Choroid plexus epithelial cell (primary cell): ENCODE data around the gene IRF2BPL.

Experiments
- DNase-seq: peaks from one replicate; pipeline ENCODE4 v3.0.0-alpha.2; 2010; ENCODE audit warnings: low read depth
- H3K4me3 ChIP-seq: 2 replicates; pipeline ENCODE4 v1.5.1; 2011; ENCODE audit warnings: low read depth, mild to moderate bottlenecking, control low read depth, low read length, moderate library complexity
- CTCF ChIP-seq: conservative IDR thresholded peaks from 2 replicates; pipeline ENCODE4 v1.5.1; 2011; ENCODE audit warnings: low read depth, mild to moderate bottlenecking, control low read depth, inconsistent platforms, low read length, moderate library complexity

Gene IRF2BPL

GRCh38 chr14:76993752-76994151 lies 34.8 kb downstream of the IRF2BPL start:
- no peak overlapping the region for H3K4me3 ChIP-seq
- DNase-seq = no peak
- no peak for TF ChIP-seq CTCF

- no peak overlapping the region for H3K4me3 ChIP-seq
Measured at GRCh38 chr14:76990084-76990483, 38.4 kb downstream of the IRF2BPL start.

DNA sequence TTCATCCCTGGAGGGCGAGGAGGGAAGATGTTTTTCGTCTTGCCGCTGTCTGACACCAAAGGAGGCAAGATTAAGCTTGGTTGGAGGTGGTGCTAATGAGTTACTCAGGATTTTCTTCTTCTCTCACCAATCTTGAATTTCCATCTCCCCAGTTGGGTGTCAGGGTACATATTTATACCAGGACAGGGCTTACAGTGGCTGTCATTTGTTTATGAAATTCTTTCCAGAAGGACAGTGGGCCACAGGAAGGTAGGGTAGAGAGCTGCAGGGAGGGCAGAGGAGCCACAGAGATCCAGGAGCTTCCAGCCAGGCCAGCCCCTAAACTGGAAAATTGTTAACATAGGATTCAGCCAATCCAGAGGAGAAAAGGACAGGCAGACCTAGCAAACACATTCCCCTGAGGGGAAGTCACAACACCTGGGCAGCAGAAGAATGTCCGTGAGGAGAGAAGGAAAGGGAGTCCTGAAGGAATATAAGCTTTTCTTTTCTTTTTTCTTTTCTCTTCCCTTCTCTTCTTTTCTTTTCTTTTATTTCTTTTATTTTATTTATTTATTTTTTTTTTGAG lies 40.5 kb downstream of the IRF2BPL start:
- TF ChIP-seq CTCF = no peak
- no peak for DNase-seq
- H3K4me3 ChIP-seq = no peak overlapping the region

More at GRCh38 chr14:76990084-76990483, 38.4 kb downstream of the IRF2BPL start:
- no peak for TF ChIP-seq CTCF
- no peak for DNase-seq

DNA sequence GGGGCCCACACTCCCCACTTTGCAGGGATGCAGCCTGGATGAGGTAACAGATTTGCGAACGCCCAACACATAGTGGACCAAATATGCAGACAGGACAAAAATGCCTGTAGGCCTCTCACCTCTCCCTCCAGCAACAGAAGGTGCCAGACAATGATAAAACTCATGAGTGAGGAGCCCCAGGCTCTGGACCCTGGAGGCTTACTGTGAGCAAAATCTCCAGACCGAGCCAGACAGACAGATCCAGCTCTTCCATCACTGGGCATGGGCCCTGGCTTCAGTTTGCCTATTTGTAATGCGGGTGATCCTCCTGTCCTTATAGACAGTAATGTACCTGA lies 42.3 kb downstream of the IRF2BPL start:
- DNase-seq = no peak
- no peak overlapping the region for H3K4me3 ChIP-seq
- TF ChIP-seq CTCF = no peak

DNA sequence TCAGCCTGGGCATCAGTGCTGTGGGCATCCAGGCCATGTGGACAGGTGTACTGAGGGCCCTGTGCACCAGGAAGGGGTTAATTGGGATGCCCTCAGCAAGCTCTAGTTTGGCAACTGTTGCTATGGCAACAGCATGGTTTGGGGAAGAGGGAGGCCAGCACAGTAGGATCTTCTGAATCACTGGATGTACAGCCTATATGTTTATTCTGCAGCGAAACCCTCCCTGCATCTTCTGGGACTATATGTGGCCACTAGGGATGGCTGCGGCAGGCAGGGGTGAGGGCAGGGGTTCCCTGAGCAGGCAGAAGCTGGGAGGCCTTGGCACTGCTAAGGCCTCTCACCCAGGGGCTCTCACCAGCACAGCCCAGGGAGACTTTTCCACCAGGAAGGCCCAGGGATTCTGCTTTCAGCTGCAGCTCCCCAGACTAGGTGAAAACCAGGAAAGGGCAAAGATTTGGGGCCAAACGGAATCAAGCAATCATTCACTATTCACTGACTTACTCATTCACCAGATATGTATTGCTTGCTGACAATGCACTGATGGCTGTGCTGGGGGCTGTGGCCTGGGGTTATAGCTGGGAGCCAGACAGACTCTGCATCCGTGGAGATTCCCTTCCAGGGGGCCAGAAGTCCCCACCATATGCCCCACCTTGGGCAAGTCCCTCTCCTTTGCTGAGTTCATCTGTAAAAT lies 42.8 kb downstream of the IRF2BPL start:
- peak; percentile 46 for DNase-seq
- no peak for TF ChIP-seq CTCF
- H3K4me3 ChIP-seq = no peak overlapping the region

DNA sequence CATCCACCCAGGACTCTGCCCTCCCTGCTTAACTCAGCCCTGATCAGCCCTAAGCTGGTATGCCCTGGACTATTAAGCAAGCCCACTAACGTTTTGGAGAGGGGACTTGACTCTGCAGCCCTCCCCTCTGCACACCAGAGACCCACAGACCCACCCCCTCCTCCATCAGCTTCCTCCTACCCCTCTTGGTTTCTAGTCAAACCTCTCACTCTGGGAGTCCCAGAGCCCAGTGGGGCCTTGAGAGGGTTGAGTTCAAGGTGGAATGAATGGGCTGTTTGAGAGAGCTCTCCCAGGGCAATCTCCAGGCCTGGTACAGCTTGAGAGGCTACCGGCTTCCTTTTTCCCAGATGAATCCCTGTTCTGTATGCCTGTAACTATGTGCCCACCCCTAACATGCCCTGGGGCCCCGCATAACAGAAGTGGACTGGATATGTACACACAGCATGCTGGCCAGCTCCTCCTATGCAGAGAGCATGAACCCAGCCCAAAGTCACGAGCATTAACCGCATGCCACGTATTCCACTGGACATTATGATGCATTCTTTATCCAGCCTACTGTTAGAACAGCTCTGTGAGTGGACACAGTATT lies 43.6 kb downstream of the IRF2BPL start:
- TF ChIP-seq CTCF = no peak
- peak; percentile 84 for DNase-seq
- H3K4me3 ChIP-seq = no peak overlapping the region

GRCh38 chr14:76984297-76984696 lies 44.2 kb downstream of the IRF2BPL start:
- no peak for DNase-seq
- no peak for TF ChIP-seq CTCF
- H3K4me3 ChIP-seq = no peak overlapping the region
